IMR-90 (cell line): ENCODE measurements around the gene NAPB. TPM values are rescaled to one million over a fixed set of nuclear protein-coding genes. Genes with fewer than 3 reads are reported as not detected.

ENCODE experiments used
- ATAC-seq: fragments of 200-7000 bp; cut with Tn5 transposase; 2 replicates; pipeline ENCODE4 v1.9.1; 2020; ENCODE audit warnings: low read depth, mild to moderate bottlenecking, moderate library complexity
- BruUV-seq: library from RNA; stranded (reverse); fragments of 400-500 nt; replicated peaks from 2 replicates; lab custom pipeline; 2021; lab: Mats Ljungman, UMichigan
- CTCF ChIA-PET: fragments of 300-600 bp; formaldehyde crosslinking; extraction: SDS; loops from one replicate; lab custom pipeline; 2021; ENCODE audit warnings: antibody characterized with exemption; lab: Yijun Ruan, JAX
- POLR2A ChIA-PET: fragments of 300-600 bp; sonication (Branson Sonifier 250); formaldehyde crosslinking; loops from one replicate; lab custom pipeline; 2022; ENCODE audit warnings: antibody characterized with exemption; ENCODE audit not compliant: unreplicated experiment; lab: Charles Lee
- DNase-seq: peaks from one replicate; pipeline ENCODE4 v3.0.0; 2013
- H2AFZ ChIP-seq: replicated peaks from 2 replicates; pipeline ENCODE3; 2013; ENCODE audit warnings: low read length, mild to moderate bottlenecking; ENCODE audit not compliant: poor library complexity
- H2AK5ac ChIP-seq: 2 replicates; pipeline ENCODE4 v1.6.1; 2013; ENCODE audit warnings: low read depth, low read length, inconsistent platforms
- H2AK9ac ChIP-seq: replicated peaks from 2 replicates; pipeline ENCODE3; 2013; ENCODE audit warnings: mild to moderate bottlenecking, low read depth, low read length, moderate library complexity; ENCODE audit not compliant: poor library complexity
- H2BK120ac ChIP-seq: 2 replicates; pipeline ENCODE4 v1.6.1; 2013; ENCODE audit warnings: low read depth, low read length, inconsistent platforms
- H2BK15ac ChIP-seq: 3 replicates; pipeline ENCODE4 v1.6.1; 2013; ENCODE audit warnings: low read depth, low read length, inconsistent platforms
- H2BK20ac ChIP-seq: 2 replicates; pipeline ENCODE4 v1.6.1; 2013; ENCODE audit warnings: low read depth, mild to moderate bottlenecking, inconsistent platforms, low read length, moderate library complexity
- H2BK5ac ChIP-seq: 2 replicates; pipeline ENCODE4 v1.6.1; 2013; ENCODE audit warnings: mild to moderate bottlenecking, low read depth, low read length, inconsistent platforms; ENCODE audit not compliant: poor library complexity, severe bottlenecking
- H3K14ac ChIP-seq: replicated peaks from 2 replicates; pipeline ENCODE4 v1.6.1; 2013; ENCODE audit warnings: low read depth, low read length, inconsistent platforms
- H3K18ac ChIP-seq: 2 replicates; pipeline ENCODE4 v1.6.1; 2013; ENCODE audit warnings: low read depth, low read length, control low read depth
- H3K23ac ChIP-seq: 2 replicates; pipeline ENCODE4 v1.6.1; 2013; ENCODE audit warnings: low read depth, low read length, inconsistent platforms
- H3K27ac ChIP-seq: 2 replicates; pipeline ENCODE4 v1.5.1; 2013; ENCODE audit warnings: mild to moderate bottlenecking, control low read depth, low read length; ENCODE audit not compliant: insufficient read depth
- H3K27me3 ChIP-seq: 2 replicates; pipeline ENCODE4 v1.6.1; 2013; ENCODE audit warnings: low read length; ENCODE audit not compliant: control insufficient read depth, insufficient read depth
- H3K36me3 ChIP-seq: 2 replicates; pipeline ENCODE4 v1.6.1; 2013; ENCODE audit warnings: low read length, mixed read lengths; ENCODE audit not compliant: control insufficient read depth, insufficient read depth
- H3K4ac ChIP-seq: 2 replicates; pipeline ENCODE4 v1.6.1; 2013; ENCODE audit warnings: low read depth, low read length, inconsistent platforms
- H3K4me1 ChIP-seq: 2 replicates; pipeline ENCODE4 v1.6.1; 2013; ENCODE audit warnings: low read length, mixed read lengths; ENCODE audit not compliant: control insufficient read depth, insufficient read depth
- H3K4me2 ChIP-seq: 2 replicates; pipeline ENCODE4 v1.6.1; 2013; ENCODE audit warnings: low read depth, mild to moderate bottlenecking, control low read depth, low read length, moderate library complexity
- H3K4me3 ChIP-seq: 2 replicates; pipeline ENCODE4 v1.5.1; 2013; ENCODE audit warnings: low read depth, mild to moderate bottlenecking, control low read depth, low read length, moderate library complexity; ENCODE audit not compliant: insufficient read depth
- H3K56ac ChIP-seq: 2 replicates; pipeline ENCODE4 v1.6.1; 2013; ENCODE audit warnings: low read length, inconsistent platforms; ENCODE audit not compliant: insufficient read depth; ENCODE audit errors: extremely low read depth
- H3K79me1 ChIP-seq, 2 experiments: 2 replicates each; pipeline ENCODE4 v1.6.1; 2013; ENCODE audit warnings: low read length in 2 of 2, inconsistent platforms in 1 of 2, low read depth in 1 of 2
- H3K9ac ChIP-seq: 2 replicates; pipeline ENCODE4 v1.6.1; 2013; ENCODE audit warnings: low read depth, low read length, control low read depth
- H3K9me1 ChIP-seq: 2 replicates; pipeline ENCODE4 v1.6.1; 2013; ENCODE audit warnings: low read length, inconsistent platforms; ENCODE audit not compliant: insufficient read depth
- H3K9me3 ChIP-seq: 2 replicates; pipeline ENCODE4 v1.6.1; 2013; ENCODE audit warnings: low read length; ENCODE audit not compliant: control insufficient read depth, insufficient read depth
- H4K20me1 ChIP-seq: 2 replicates; pipeline ENCODE4 v1.6.1; 2013; ENCODE audit warnings: low read length, inconsistent platforms; ENCODE audit not compliant: insufficient read depth
- H4K5ac ChIP-seq: 2 replicates; pipeline ENCODE4 v1.6.1; 2013; ENCODE audit warnings: mild to moderate bottlenecking, low read depth, low read length, control low read depth
- H4K8ac ChIP-seq, 2 experiments: 2 replicates each; pipeline ENCODE4 v1.6.1; 2013; ENCODE audit warnings: low read depth in 2 of 2, low read length in 2 of 2, control low read depth in 1 of 2, inconsistent platforms in 1 of 2
- H4K91ac ChIP-seq: 2 replicates; pipeline ENCODE4 v1.6.1; 2013; ENCODE audit warnings: low read depth, low read length, inconsistent platforms; ENCODE audit not compliant: insufficient read depth
- BHLHE40 ChIP-seq: fragments of 150-350 bp; IDR thresholded peaks from 2 replicates; pipeline ENCODE4 v1.6.1; 2016; ENCODE audit warnings: mild to moderate bottlenecking, low read depth, low read length
- CEBPB ChIP-seq: IDR thresholded peaks from 2 replicates; pipeline ENCODE4 v1.6.1; 2012; ENCODE audit warnings: low read depth, low read length, improper control_type of control experiment
- CHD1 ChIP-seq: IDR thresholded peaks from 2 replicates; pipeline ENCODE4 v1.6.1; 2012; ENCODE audit warnings: low read depth, low read length, improper control_type of control experiment
- FOS ChIP-seq: fragments of 150-350 bp; IDR thresholded peaks from 2 replicates; pipeline ENCODE4 v1.6.1; 2016; ENCODE audit warnings: low read depth, low read length
- MAFK ChIP-seq: IDR thresholded peaks from 2 replicates; pipeline ENCODE4 v1.6.1; 2012; ENCODE audit warnings: low read depth, low read length, improper control_type of control experiment
- MXI1 ChIP-seq: IDR thresholded peaks from 2 replicates; pipeline ENCODE4 v1.6.1; 2012; ENCODE audit warnings: low read depth, mild to moderate bottlenecking, low read length, moderate library complexity, borderline replicate concordance
- NFE2L2 ChIP-seq: fragments of 150-350 bp; IDR thresholded peaks from 2 replicates; pipeline ENCODE4 v1.6.1; 2016; ENCODE audit warnings: low read depth, mild to moderate bottlenecking, low read length
- POLR2A ChIP-seq: IDR thresholded peaks from 2 replicates; pipeline ENCODE4 v1.6.1; 2012; ENCODE audit warnings: mild to moderate bottlenecking, low read depth, low read length
- RAD21 ChIP-seq: IDR thresholded peaks from 2 replicates; pipeline ENCODE4 v1.6.1; 2012; ENCODE audit warnings: low read length, improper control_type of control experiment
- RCOR1 ChIP-seq: IDR thresholded peaks from 2 replicates; pipeline ENCODE4 v1.6.1; 2012; ENCODE audit warnings: mild to moderate bottlenecking, low read length, improper control_type of control experiment; ENCODE audit not compliant: insufficient replicate concordance
- RFX5 ChIP-seq: IDR thresholded peaks from 2 replicates; pipeline ENCODE4 v1.8.0; 2012; ENCODE audit warnings: low read depth, mild to moderate bottlenecking, low read length, moderate library complexity
- WGBS, 2 experiments: methylation state at CpG; one replicate each; pipeline versions ENCODE4 v1.1.5 to v1.1.7; 2013; ENCODE audit warnings: missing lambda C conversion rate in 2 of 2; ENCODE audit not compliant: insufficient read length in 1 of 2; ENCODE audit errors: extremely low coverage in 2 of 2; 5-methylcytosine and 5-hydroxymethylcytosine counted together
- dilution Hi-C: fragments of 300-500 bp; cut with HindIII; formaldehyde crosslinking; loops from one replicate; pipeline ENCODE4 v1.14.3; 2018; ENCODE audit warnings: low sequenced_read_pairs; ENCODE audit not compliant: unreplicated experiment
- in situ Hi-C: fragments of 300-500 bp; cut with MboI; formaldehyde crosslinking; loops from 3 replicates; pipeline ENCODE4 v1.14.3; 2019; ENCODE audit warnings: low sequenced_read_pairs, inconsistent platforms, mixed read lengths
- intact Hi-C: fragments of 100-400 bp; cut with micrococcal nuclease; formaldehyde crosslinking; loops from 2 replicates; pipeline ENCODE4 v1.10.0; 2022
- polyA plus RNA-seq, 3 experiments: library from polyadenylated mRNA; depleted of rRNA; stranded (reverse); fragments of >200 nt; gene quantifications; 2 replicates each; pipeline ENCODE4 v1.2.3, GENCODE V29; 2012; ENCODE audit warnings: low replicate concordance in 1 of 3
- total RNA-seq: library from RNA; depleted of rRNA; stranded (reverse); fragments of >200 nt; gene quantifications from 2 replicates; pipeline ENCODE4 v1.2.3, GENCODE V29; 2012
- TF ChIP-seq, protein P1 (sequence below): fragments of 150-350 bp; IDR thresholded peaks from 2 replicates; pipeline ENCODE4 v1.6.1; 2016; ENCODE audit warnings: low read depth, mild to moderate bottlenecking, low read length, moderate library complexity, borderline replicate concordance
- TF ChIP-seq, protein P2 (sequence below): conservative IDR thresholded peaks from 2 replicates; pipeline ENCODE4 v1.5.1; 2012; ENCODE audit warnings: mild to moderate bottlenecking, low read depth, low read length, improper control_type of control experiment
- TF ChIP-seq, protein P3 (sequence below): fragments of 150-350 bp; IDR thresholded peaks from 2 replicates; pipeline ENCODE4 v1.6.1; 2017; ENCODE audit warnings: mild to moderate bottlenecking, antibody characterized with exemption, low read length, low read depth

NAPB gene
- total and polyA plus RNA-seq, 2 of the 4 experiments (the other 2 are of a cell fraction) = 4.4 to 5.2 TPM

DNA sequence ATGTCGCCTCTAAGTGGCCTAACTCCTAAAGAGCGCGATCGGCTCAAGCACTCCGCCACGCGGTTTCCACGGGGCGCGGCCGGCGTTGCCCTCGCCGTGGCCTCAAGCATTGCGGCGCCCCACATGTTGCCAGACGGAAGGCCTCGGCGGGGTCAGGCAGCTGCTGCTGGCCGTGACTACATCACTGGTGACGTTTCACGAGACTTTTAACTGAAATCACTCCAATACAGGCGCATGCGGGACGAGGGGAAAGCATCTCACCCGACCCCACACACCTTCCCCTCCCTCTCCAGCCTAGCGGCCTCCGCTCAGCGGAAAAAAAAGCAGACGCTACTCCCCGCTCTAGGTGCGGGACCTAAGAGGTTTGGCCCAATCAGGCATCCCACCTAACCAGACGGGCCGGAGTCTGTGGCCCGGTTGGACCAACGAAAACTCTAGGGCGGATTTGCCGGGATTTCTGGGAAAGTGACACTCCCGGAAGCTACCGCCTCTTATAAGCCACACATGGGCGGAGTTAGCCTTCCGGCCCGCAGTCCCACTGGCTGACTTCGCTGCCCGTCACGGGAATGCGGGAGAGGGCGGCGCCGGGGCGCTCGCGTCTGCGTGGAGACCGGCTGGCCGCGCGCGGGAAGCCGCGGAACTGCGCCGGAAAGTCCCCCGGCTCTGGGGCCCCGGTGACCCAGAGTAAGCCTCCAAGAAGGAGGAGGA lies 70.9 kb downstream of the NAPB start, which contains the start of gene NXT1:
Gene NXT1, plus strand, starts transcription at position 596 of the 708 bp plus-strand sequence. CDS start 3,251 bp downstream, outside the sequence.
- Histone ChIP-seq H3K9me1 (peaks cover 3% of the 10 kb centered on the region; the same call in 1 of the 2 replicates), H4K91ac (peak within 1 kb of the TSS; percentile 81), H3K9ac (peak within 1 kb of the TSS; percentile 86), H3K4me1 (peaks cover 5% of the 10 kb centered on the region), H4K20me1 (peaks cover 18% of the 10 kb centered on the region), H2BK15ac (no peak within 1 kb of the TSS; the same call in 2 of the 3 replicates), H3K36me3 (peaks cover 6% of the 10 kb centered on the region), H3K56ac (peak within 1 kb of the TSS; percentile 73), H2AFZ (peak within 1 kb of the TSS; percentile 96), H3K18ac (peak within 1 kb of the TSS; percentile 82), H3K4ac (peak within 1 kb of the TSS; percentile 91), H4K5ac (peak within 1 kb of the TSS; percentile 81), H3K27ac (peak within 1 kb of the TSS; percentile 95), H2AK9ac (peak within 1 kb of the TSS; percentile 94), H4K8ac (peak within 1 kb of the TSS; percentile 57 to 89), H2BK5ac (peak within 1 kb of the TSS; percentile 93), H2BK120ac (peak within 1 kb of the TSS; percentile 76), H3K4me3 (peak within 1 kb of the TSS; percentile 72), H3K79me1 (peaks cover 0 to 34% of the 10 kb centered on the region in 2 experiments; a peak in 3 of 4 replicates), H3K4me2 (peak within 1 kb of the TSS; percentile 87), H2AK5ac (peak within 1 kb of the TSS; percentile 89), H3K27me3 (no peaks in the 10 kb centered on the region), H3K14ac (peak within 1 kb of the TSS; percentile 74), H3K23ac (peak within 1 kb of the TSS; percentile 92), H3K9me3 (no peaks in the 10 kb centered on the region), H2BK20ac (peak within 1 kb of the TSS; percentile 18; the same call in 1 of the 2 replicates)
- DNase-seq (peak; percentile 99), ATAC-seq (peak; percentile 89)
- ChIA-PET POLR2A (interaction anchor here (0.6 to 1.3 kb wide), 6 partner anchors 8 to 198 kb away, joined by 3 to 16 read pairs (median 4); partner anchors contain the start of gene GZF1), CTCF (interaction anchor here (0.6 to 2.2 kb wide), 12 partner anchors 10 to 658 kb away, joined by 3 to 19 read pairs (median 4); partner anchors contain the start of gene THBD)
- BruUV-seq = no TSS peak
- dilution Hi-C loops = no loop called here
- intact Hi-C loops = loop anchor here (1.0 to 10.0 kb wide), 2 partner anchors 206 to 554 kb away; no protein-coding TSS in a partner anchor
- in situ Hi-C loops = no loop called here
- WGBS, 2 experiments = 0% methylated on average over 39 of the region's 65 CpGs; no CpG with 5 or more reads in 1 of the 2 experiments
- TF ChIP-seq, protein P1, sequence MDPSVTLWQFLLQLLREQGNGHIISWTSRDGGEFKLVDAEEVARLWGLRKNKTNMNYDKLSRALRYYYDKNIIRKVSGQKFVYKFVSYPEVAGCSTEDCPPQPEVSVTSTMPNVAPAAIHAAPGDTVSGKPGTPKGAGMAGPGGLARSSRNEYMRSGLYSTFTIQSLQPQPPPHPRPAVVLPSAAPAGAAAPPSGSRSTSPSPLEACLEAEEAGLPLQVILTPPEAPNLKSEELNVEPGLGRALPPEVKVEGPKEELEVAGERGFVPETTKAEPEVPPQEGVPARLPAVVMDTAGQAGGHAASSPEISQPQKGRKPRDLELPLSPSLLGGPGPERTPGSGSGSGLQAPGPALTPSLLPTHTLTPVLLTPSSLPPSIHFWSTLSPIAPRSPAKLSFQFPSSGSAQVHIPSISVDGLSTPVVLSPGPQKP = no peak
- TF ChIP-seq POLR2A (peak; percentile 92), CHD1 (no peak), RCOR1 (no peak), FOS (no peak), RAD21 (no peak), BHLHE40 (peak; percentile 62), MXI1 (peak; percentile 95), NFE2L2 (no peak), MAFK (no peak), CEBPB (no peak), RFX5 (no peak)
- TF ChIP-seq, protein P2, sequence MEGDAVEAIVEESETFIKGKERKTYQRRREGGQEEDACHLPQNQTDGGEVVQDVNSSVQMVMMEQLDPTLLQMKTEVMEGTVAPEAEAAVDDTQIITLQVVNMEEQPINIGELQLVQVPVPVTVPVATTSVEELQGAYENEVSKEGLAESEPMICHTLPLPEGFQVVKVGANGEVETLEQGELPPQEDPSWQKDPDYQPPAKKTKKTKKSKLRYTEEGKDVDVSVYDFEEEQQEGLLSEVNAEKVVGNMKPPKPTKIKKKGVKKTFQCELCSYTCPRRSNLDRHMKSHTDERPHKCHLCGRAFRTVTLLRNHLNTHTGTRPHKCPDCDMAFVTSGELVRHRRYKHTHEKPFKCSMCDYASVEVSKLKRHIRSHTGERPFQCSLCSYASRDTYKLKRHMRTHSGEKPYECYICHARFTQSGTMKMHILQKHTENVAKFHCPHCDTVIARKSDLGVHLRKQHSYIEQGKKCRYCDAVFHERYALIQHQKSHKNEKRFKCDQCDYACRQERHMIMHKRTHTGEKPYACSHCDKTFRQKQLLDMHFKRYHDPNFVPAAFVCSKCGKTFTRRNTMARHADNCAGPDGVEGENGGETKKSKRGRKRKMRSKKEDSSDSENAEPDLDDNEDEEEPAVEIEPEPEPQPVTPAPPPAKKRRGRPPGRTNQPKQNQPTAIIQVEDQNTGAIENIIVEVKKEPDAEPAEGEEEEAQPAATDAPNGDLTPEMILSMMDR = no peak
- TF ChIP-seq, protein P3, sequence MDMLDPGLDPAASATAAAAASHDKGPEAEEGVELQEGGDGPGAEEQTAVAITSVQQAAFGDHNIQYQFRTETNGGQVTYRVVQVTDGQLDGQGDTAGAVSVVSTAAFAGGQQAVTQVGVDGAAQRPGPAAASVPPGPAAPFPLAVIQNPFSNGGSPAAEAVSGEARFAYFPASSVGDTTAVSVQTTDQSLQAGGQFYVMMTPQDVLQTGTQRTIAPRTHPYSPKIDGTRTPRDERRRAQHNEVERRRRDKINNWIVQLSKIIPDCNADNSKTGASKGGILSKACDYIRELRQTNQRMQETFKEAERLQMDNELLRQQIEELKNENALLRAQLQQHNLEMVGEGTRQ = peak; percentile 63
